HG03095 (cell line): Measurements from ENCODE around the gene CD34.

Experiments
- ATAC-seq: cut with Tn5 transposase; IDR thresholded peaks from one replicate; pipeline ENCODE4 v1.9.1; 2021; ENCODE audit warnings: moderate library complexity; ENCODE audit not compliant: unreplicated experiment

CD34 gene

GRCh38 chr1:207836591-207837347 is 74.2 kb downstream of the CD34 start:
- ATAC-seq: no peak

GRCh38 chr1:207835958-207836357 is 75.0 kb downstream of the CD34 start:
- ATAC-seq: no peak

GRCh38 chr1:207833956-207834660 is 76.8 kb downstream of the CD34 start:
- ATAC-seq: no peak

- no peak for ATAC-seq
These were observed 77.5 kb downstream of the CD34 start for GRCh38 chr1:207833381-207833780.

GRCh38 chr1:207832796-207833195 is 78.1 kb downstream of the CD34 start:
- ATAC-seq: no peak

GRCh38 chr1:207831517-207832327 is 79.2 kb downstream of the CD34 start:
- ATAC-seq: peak; percentile 78
